CD14-positive monocyte (primary cell): ENCODE measurements around the gene PANX1. TPM values are rescaled to one million over a fixed set of nuclear protein-coding genes. Genes with fewer than 3 reads are reported as not detected.

Source experiments
- DNase-seq, 3 donors: peaks; one replicate each; pipeline ENCODE4 v3.0.0-alpha.2; 2011 to 2022
- H2AFZ ChIP-seq: 2 replicates; pipeline ENCODE4 v1.6.0; 2012; ENCODE audit warnings: mild to moderate bottlenecking, low read depth, low read length, inconsistent platforms; ENCODE audit not compliant: insufficient read depth, poor library complexity, severe bottlenecking
- H3K27ac ChIP-seq, 2 donors: 1 replicate in 1 of 2; 2 replicates in 1 of 2; pipeline ENCODE4 v1.5.1; 2012 to 2013; ENCODE audit warnings: low read length in 2 of 2, control low read depth in 1 of 2, inconsistent platforms in 1 of 2, low read depth in 1 of 2, mild to moderate bottlenecking in 1 of 2
- H3K27me3 ChIP-seq, 2 donors: one replicate each; pipeline versions ENCODE4 v1.6.0 to v1.6.1; 2011 to 2013; ENCODE audit warnings: low read length in 2 of 2; ENCODE audit not compliant: control insufficient read depth in 2 of 2, insufficient read depth in 2 of 2
- H3K36me3 ChIP-seq, 2 donors: replicated peaks in 1 of 2; 1 replicate in 1 of 2; 2 replicates in 1 of 2; pipeline versions ENCODE4 v1.5.1 to v1.6.1; 2012 to 2013; ENCODE audit warnings: low read length in 2 of 2, control low read depth in 1 of 2, inconsistent platforms in 1 of 2, mild to moderate bottlenecking in 1 of 2; ENCODE audit not compliant: insufficient read depth in 2 of 2, control insufficient read depth in 1 of 2
- H3K4me1 ChIP-seq, 2 donors: 1 replicate in 1 of 2; 2 replicates in 1 of 2; pipeline versions ENCODE4 v1.5.1 to v1.6.1; 2012 to 2013; ENCODE audit warnings: low read length in 2 of 2, control low read depth in 1 of 2, inconsistent platforms in 1 of 2, mild to moderate bottlenecking in 1 of 2, moderate library complexity in 1 of 2; ENCODE audit not compliant: insufficient read depth in 2 of 2, control insufficient read depth in 1 of 2
- H3K4me2 ChIP-seq: replicated peaks from 2 replicates; pipeline ENCODE3; 2012; ENCODE audit warnings: low read length, moderate library complexity, mild to moderate bottlenecking; ENCODE audit not compliant: poor library complexity, severe bottlenecking; ENCODE audit errors: extremely low read depth
- H3K4me3 ChIP-seq, 3 experiments: fragments of 200-600 bp in 1 of 3; sonication (generic) in 1 of 3; replicated peaks in 1 of 3; 1 replicate in 2 of 3; 2 replicates in 1 of 3; pipeline ENCODE4 v1.5.1; 2011 to 2013; ENCODE audit warnings: low read length in 3 of 3, mild to moderate bottlenecking in 3 of 3, control low read depth in 2 of 3, low read depth in 2 of 3, inconsistent platforms in 1 of 3, moderate library complexity in 1 of 3
- H3K79me2 ChIP-seq: 2 replicates; pipeline ENCODE4 v1.6.0; 2012; ENCODE audit warnings: mild to moderate bottlenecking, control low read depth, inconsistent platforms, low read length, moderate library complexity; ENCODE audit not compliant: insufficient read depth
- H3K9ac ChIP-seq: 2 replicates; pipeline ENCODE4 v1.6.0; 2017; ENCODE audit warnings: low read length, mild to moderate bottlenecking; ENCODE audit not compliant: insufficient read depth, poor library complexity, severe bottlenecking
- H3K9me3 ChIP-seq, 2 donors: replicated peaks in 1 of 2; 1 replicate in 1 of 2; 2 replicates in 1 of 2; pipeline versions ENCODE4 v1.5.1 to v1.6.1; 2012 to 2013; ENCODE audit warnings: low read length in 2 of 2, control low read depth in 1 of 2; ENCODE audit not compliant: control insufficient read depth in 1 of 2, insufficient read depth in 1 of 2
- H4K20me1 ChIP-seq: 2 replicates; pipeline ENCODE4 v1.6.0; 2012; ENCODE audit warnings: mild to moderate bottlenecking, low read length, control low read depth, moderate library complexity; ENCODE audit not compliant: insufficient read depth
- H3K27ac Mint-ChIP-seq, 7 donors: one replicate each; pipeline ENCODE4 v1.8.0; 2020; ENCODE audit warnings: mild to moderate bottlenecking in 7 of 7, mixed read lengths in 7 of 7, moderate library complexity in 6 of 7, inconsistent platforms in 2 of 7
- H3K27me3 Mint-ChIP-seq, 3 donors: one replicate each; pipeline ENCODE4 v1.8.0; 2021 to 2022; ENCODE audit warnings: low read depth in 3 of 3, mild to moderate bottlenecking in 3 of 3, mixed read lengths in 3 of 3, moderate library complexity in 3 of 3, inconsistent platforms in 1 of 3
- H3K36me3 Mint-ChIP-seq, 2 donors: one replicate each; pipeline ENCODE4 v1.8.0; 2020; ENCODE audit warnings: mixed read lengths in 2 of 2, inconsistent platforms in 1 of 2, mild to moderate bottlenecking in 1 of 2
- H3K4me1 Mint-ChIP-seq: one replicate; pipeline ENCODE4 v1.8.0; 2020; ENCODE audit warnings: mild to moderate bottlenecking, mixed read lengths
- H3K4me3 Mint-ChIP-seq, 2 donors: one replicate each; pipeline ENCODE4 v1.8.0; 2020; ENCODE audit warnings: mild to moderate bottlenecking in 2 of 2, mixed read lengths in 2 of 2, moderate library complexity in 1 of 2
- H3K9me3 Mint-ChIP-seq, 7 donors: one replicate each; pipeline ENCODE4 v1.8.0; 2020 to 2022; ENCODE audit warnings: mixed read lengths in 7 of 7, mild to moderate bottlenecking in 6 of 7, moderate library complexity in 6 of 7, inconsistent platforms in 2 of 7
- CTCF ChIP-seq: fragments of 200-600 bp; IDR thresholded peaks from one replicate; pipeline ENCODE4 v1.8.0; 2022; ENCODE audit warnings: antibody characterized with exemption, mild to moderate bottlenecking
- WGBS: methylation state at CpG from one replicate; pipeline ENCODE4 v1.1.5; 2013; ENCODE audit warnings: missing lambda C conversion rate; ENCODE audit not compliant: insufficient coverage; 5-methylcytosine and 5-hydroxymethylcytosine counted together
- intact Hi-C, 2 donors: fragments of 100-400 bp; cut with micrococcal nuclease; formaldehyde crosslinking; loops; one replicate each; pipeline versions ENCODE4 v1.15.0 to v1.15.1; 2023
- polyA plus RNA-seq, 3 donors: library from polyadenylated mRNA; depleted of rRNA in 1 of 3; unstranded in 2 of 3; stranded (reverse) in 1 of 3; fragments of 300-500 nt in 2 of 3; fragments of >200 nt in 1 of 3; fragmentation: Illumina TruSeq in 2 of 3; gene quantifications; 1 replicate in 2 of 3; 2 replicates in 1 of 3; pipeline ENCODE4 v1.2.3, GENCODE V29; 2012 to 2021

PANX1 gene
- polyA plus RNA-seq, 3 donors: 6.9 to 15.7 (median 12.7) TPM

GRCh38 chr11:94185416-94186084 is 56.9 kb downstream of the PANX1 start:
- intact Hi-C loops: loop anchor here in 1 of 2 donors (10.0 kb wide), 1 partner anchor 319 kb away; no protein-coding TSS in a partner anchor
- Histone ChIP-seq H3K27ac (no peak overlapping the region), H3K9me3 (no peaks in the 10 kb centered on the region), H3K4me3 (no peak overlapping the region), H3K4me2 (no peak overlapping the region), H2AFZ (no peak overlapping the region), H4K20me1 (peaks cover 5% of the 10 kb centered on the region), H3K4me1 (no peaks in the 10 kb centered on the region), H3K27me3 (no peaks in the 10 kb centered on the region), H3K79me2 (no peaks in the 10 kb centered on the region), H3K36me3 (peaks cover 20 to 30% of the 10 kb centered on the region in 2 donors), H3K9ac (no peak overlapping the region)
- Mint-ChIP-seq H3K27me3 (peaks cover 0 to 3% (median 0%) of the 10 kb centered on the region in 3 donors), H3K4me1 (peaks cover 1% of the 10 kb centered on the region), H3K27ac (no peak overlapping the region), H3K36me3 (peaks cover 19 to 23% of the 10 kb centered on the region in 2 donors), H3K9me3 (peaks cover 0 to 8% (median 1%) of the 10 kb centered on the region in 7 donors), H3K4me3 (no peak overlapping the region)
- DNase-seq: no peak
- TF ChIP-seq CTCF: no peak

- Histone ChIP-seq H3K9me3 (no peaks in the 10 kb centered on the region), H3K36me3 (peaks cover 10 to 19% of the 10 kb centered on the region in 2 donors), H3K9ac (no peak overlapping the region), H3K27me3 (no peaks in the 10 kb centered on the region), H3K4me2 (no peak overlapping the region), H2AFZ (no peak overlapping the region), H4K20me1 (peaks cover 5% of the 10 kb centered on the region), H3K4me3 (no peak overlapping the region), H3K79me2 (no peaks in the 10 kb centered on the region), H3K27ac (no peak overlapping the region), H3K4me1 (no peaks in the 10 kb centered on the region)
- Mint-ChIP-seq H3K4me3 (no peak overlapping the region), H3K27ac (peak overlapping the region in 1 of 7 donors; percentile 51), H3K9me3 (peaks cover 0 to 12% (median 2%) of the 10 kb centered on the region in 7 donors), H3K4me1 (peaks cover 1% of the 10 kb centered on the region), H3K36me3 (peaks cover 9 to 14% of the 10 kb centered on the region in 2 donors), H3K27me3 (peaks cover 0 to 3% (median 0%) of the 10 kb centered on the region in 3 donors)
- intact Hi-C loops: loop anchor here in 1 of 2 donors (10.0 kb wide), 1 partner anchor 318 kb away; no protein-coding TSS in a partner anchor
- DNase-seq: no peak
- WGBS: 97% methylated on average over 7 of the region's 8 CpGs
- TF ChIP-seq CTCF: no peak
Observed at GRCh38 chr11:94186342-94187203, 57.9 kb downstream of the PANX1 start.
